Panc1 (cell line): Measurements from ENCODE around the gene ZFP28. TPM values are rescaled to one million over a fixed set of nuclear protein-coding genes. Genes with fewer than 3 reads are reported as not detected.

Experiments used
- ATAC-seq: fragments of 200-7000 bp; cut with Tn5 transposase; 2 replicates; pipeline ENCODE4 v1.9.1; 2020; ENCODE audit warnings: mild to moderate bottlenecking, moderate library complexity
- BruUV-seq: library from RNA; stranded (reverse); fragments of 400-500 nt; replicated peaks from 2 replicates; lab custom pipeline; 2021; lab: Mats Ljungman, UMichigan
- CTCF ChIA-PET: fragments of 300-600 bp; sonication (Branson Sonifier 250); formaldehyde crosslinking; loops from one replicate; lab custom pipeline; 2022; ENCODE audit warnings: antibody characterized with exemption; lab: Charles Lee
- POLR2A ChIA-PET: fragments of 300-600 bp; sonication (Branson Sonifier 250); formaldehyde crosslinking; loops from one replicate; lab custom pipeline; 2022; ENCODE audit warnings: antibody characterized with exemption; lab: Charles Lee
- DNase-seq: peaks from one replicate; pipeline ENCODE4 v3.0.0-alpha.2; 2010; ENCODE audit warnings: low read depth, low spot score
- H3K27ac ChIP-seq: 2 replicates; pipeline ENCODE4 v1.5.1; 2011; ENCODE audit warnings: mild to moderate bottlenecking, low read length, inconsistent platforms
- H3K27me3 ChIP-seq: fragments of 200-500 bp; sonication (Bioruptor generic); 2 replicates; pipeline ENCODE4 v1.6.0; 2014; ENCODE audit warnings: low read length, inconsistent platforms; ENCODE audit not compliant: control insufficient read depth, insufficient read depth
- H3K36me3 ChIP-seq: fragments of 200-500 bp; sonication (Bioruptor generic); 2 replicates; pipeline ENCODE4 v1.5.1; 2014; ENCODE audit warnings: inconsistent platforms, mild to moderate bottlenecking, low read length, moderate library complexity; ENCODE audit not compliant: control insufficient read depth, insufficient read depth
- H3K4me1 ChIP-seq: 2 replicates; pipeline ENCODE4 v1.5.1; 2011; ENCODE audit warnings: inconsistent platforms, mild to moderate bottlenecking, low read length, moderate library complexity; ENCODE audit not compliant: control insufficient read depth, insufficient read depth
- H3K4me3 ChIP-seq, 2 experiments: 2 replicates each; pipeline ENCODE4 v1.5.1; 2011 to 2012; ENCODE audit warnings: low read depth in 2 of 2, low read length in 2 of 2, mild to moderate bottlenecking in 2 of 2, inconsistent platforms in 1 of 2, moderate library complexity in 1 of 2
- H3K9me3 ChIP-seq: fragments of 200-500 bp; sonication (Bioruptor generic); 2 replicates; pipeline ENCODE4 v1.5.1; 2014; ENCODE audit warnings: low read depth, mild to moderate bottlenecking, inconsistent platforms, low read length, moderate library complexity; ENCODE audit not compliant: control insufficient read depth, insufficient read depth
- POLR2AphosphoS5 ChIP-seq: IDR thresholded peaks from 2 replicates; pipeline ENCODE4 v1.6.1; 2012; ENCODE audit warnings: mild to moderate bottlenecking, low read depth, low read length, moderate library complexity
- SIN3A ChIP-seq: IDR thresholded peaks from 2 replicates; pipeline ENCODE4 v1.6.1; 2012; ENCODE audit warnings: low read depth, mild to moderate bottlenecking, low read length, moderate library complexity, borderline replicate concordance; ENCODE audit not compliant: insufficient read depth
- TCF7L2 ChIP-seq: IDR thresholded peaks from 2 replicates; pipeline ENCODE4 v1.6.1; 2011; ENCODE audit warnings: mild to moderate bottlenecking, low read depth, low read length, inconsistent platforms
- in situ Hi-C: cut with HindIII; loops from 2 replicates; pipeline ENCODE4 v1.10.0; 2016; ENCODE audit warnings: low sequenced_read_pairs, low pct_unique_long_range_greater_than_20kb
- intact Hi-C: fragments of 100-400 bp; cut with micrococcal nuclease; formaldehyde crosslinking; loops from one replicate; pipeline ENCODE4 v1.10.0; 2022; ENCODE audit not compliant: unreplicated experiment
- total RNA-seq: library from RNA; stranded (reverse); gene quantifications from one replicate; pipeline ENCODE4 v1.2.1, GENCODE V29; 2021; ENCODE audit not compliant: unreplicated experiment
- TF ChIP-seq, protein P1 (sequence below), 2 experiments: IDR thresholded peaks; 2 replicates each; pipeline ENCODE4 v1.6.1; 2011 to 2012; ENCODE audit warnings: low read depth in 2 of 2, control low read depth in 1 of 2, low read length in 1 of 2, mild to moderate bottlenecking in 1 of 2, moderate library complexity in 1 of 2; ENCODE audit not compliant: insufficient read depth in 1 of 2
- TF ChIP-seq, protein P2 (sequence below): fragments of 450-650 bp; IDR thresholded peaks from 2 replicates; pipeline ENCODE4 v1.5.1; 2017; ENCODE audit warnings: mild to moderate bottlenecking

Gene ZFP28
- total RNA-seq, 1 experiment from 2014 or later: not detected

DNA sequence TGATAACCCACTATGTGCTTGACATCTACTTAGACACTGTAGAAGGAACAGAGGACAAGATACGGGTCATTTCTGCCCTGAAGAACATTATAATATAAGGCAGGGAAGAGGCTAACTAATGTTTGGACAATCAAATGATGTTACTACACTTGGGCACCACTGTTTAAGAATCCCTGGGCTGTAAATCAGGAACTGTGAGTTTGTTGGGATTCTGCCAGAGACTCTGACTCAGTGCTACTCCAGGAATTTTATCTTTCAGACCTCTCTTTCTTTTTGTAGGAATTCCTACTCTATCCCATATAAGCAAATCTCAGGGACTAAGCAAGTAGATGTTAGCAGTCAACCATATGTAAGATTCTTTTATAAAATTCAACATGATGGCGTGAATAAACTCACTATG is 34.2 kb upstream of the ZFP28 start:
- H3K9me3 ChIP-seq: peaks cover 32% of the 10 kb centered on the region
- no TSS peak for BruUV-seq
- intact Hi-C loops: no loop called here
- POLR2A ChIA-PET: interaction anchor here (0.6 kb wide), 1 partner anchor 1587 kb away, joined by 8 read pairs; no protein-coding TSS in a partner anchor
- no peak overlapping the region for H3K27ac ChIP-seq
- H3K4me3 ChIP-seq: no peak overlapping the region
- DNase-seq (no peak), ATAC-seq (no peak)
- CTCF ChIA-PET: no interaction called here
- in situ Hi-C loops: no loop called here
- H3K27me3 ChIP-seq: no peaks in the 10 kb centered on the region
- TF ChIP-seq, protein P1, sequence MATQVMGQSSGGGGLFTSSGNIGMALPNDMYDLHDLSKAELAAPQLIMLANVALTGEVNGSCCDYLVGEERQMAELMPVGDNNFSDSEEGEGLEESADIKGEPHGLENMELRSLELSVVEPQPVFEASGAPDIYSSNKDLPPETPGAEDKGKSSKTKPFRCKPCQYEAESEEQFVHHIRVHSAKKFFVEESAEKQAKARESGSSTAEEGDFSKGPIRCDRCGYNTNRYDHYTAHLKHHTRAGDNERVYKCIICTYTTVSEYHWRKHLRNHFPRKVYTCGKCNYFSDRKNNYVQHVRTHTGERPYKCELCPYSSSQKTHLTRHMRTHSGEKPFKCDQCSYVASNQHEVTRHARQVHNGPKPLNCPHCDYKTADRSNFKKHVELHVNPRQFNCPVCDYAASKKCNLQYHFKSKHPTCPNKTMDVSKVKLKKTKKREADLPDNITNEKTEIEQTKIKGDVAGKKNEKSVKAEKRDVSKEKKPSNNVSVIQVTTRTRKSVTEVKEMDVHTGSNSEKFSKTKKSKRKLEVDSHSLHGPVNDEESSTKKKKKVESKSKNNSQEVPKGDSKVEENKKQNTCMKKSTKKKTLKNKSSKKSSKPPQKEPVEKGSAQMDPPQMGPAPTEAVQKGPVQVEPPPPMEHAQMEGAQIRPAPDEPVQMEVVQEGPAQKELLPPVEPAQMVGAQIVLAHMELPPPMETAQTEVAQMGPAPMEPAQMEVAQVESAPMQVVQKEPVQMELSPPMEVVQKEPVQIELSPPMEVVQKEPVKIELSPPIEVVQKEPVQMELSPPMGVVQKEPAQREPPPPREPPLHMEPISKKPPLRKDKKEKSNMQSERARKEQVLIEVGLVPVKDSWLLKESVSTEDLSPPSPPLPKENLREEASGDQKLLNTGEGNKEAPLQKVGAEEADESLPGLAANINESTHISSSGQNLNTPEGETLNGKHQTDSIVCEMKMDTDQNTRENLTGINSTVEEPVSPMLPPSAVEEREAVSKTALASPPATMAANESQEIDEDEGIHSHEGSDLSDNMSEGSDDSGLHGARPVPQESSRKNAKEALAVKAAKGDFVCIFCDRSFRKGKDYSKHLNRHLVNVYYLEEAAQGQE (IDR thresholded peaks at IDR 0.05; ENCODE audit: insufficient read depth in 1 of 2, low read depth in 2 of 2, low read length in 1 of 2): no peak
- TF ChIP-seq POLR2AphosphoS5 (no peak), SIN3A (no peak), TCF7L2 (no peak)
- TF ChIP-seq, protein P2, sequence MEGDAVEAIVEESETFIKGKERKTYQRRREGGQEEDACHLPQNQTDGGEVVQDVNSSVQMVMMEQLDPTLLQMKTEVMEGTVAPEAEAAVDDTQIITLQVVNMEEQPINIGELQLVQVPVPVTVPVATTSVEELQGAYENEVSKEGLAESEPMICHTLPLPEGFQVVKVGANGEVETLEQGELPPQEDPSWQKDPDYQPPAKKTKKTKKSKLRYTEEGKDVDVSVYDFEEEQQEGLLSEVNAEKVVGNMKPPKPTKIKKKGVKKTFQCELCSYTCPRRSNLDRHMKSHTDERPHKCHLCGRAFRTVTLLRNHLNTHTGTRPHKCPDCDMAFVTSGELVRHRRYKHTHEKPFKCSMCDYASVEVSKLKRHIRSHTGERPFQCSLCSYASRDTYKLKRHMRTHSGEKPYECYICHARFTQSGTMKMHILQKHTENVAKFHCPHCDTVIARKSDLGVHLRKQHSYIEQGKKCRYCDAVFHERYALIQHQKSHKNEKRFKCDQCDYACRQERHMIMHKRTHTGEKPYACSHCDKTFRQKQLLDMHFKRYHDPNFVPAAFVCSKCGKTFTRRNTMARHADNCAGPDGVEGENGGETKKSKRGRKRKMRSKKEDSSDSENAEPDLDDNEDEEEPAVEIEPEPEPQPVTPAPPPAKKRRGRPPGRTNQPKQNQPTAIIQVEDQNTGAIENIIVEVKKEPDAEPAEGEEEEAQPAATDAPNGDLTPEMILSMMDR: no peak
- no peaks in the 10 kb centered on the region for H3K36me3 ChIP-seq
- no peaks in the 10 kb centered on the region for H3K4me1 ChIP-seq

DNA sequence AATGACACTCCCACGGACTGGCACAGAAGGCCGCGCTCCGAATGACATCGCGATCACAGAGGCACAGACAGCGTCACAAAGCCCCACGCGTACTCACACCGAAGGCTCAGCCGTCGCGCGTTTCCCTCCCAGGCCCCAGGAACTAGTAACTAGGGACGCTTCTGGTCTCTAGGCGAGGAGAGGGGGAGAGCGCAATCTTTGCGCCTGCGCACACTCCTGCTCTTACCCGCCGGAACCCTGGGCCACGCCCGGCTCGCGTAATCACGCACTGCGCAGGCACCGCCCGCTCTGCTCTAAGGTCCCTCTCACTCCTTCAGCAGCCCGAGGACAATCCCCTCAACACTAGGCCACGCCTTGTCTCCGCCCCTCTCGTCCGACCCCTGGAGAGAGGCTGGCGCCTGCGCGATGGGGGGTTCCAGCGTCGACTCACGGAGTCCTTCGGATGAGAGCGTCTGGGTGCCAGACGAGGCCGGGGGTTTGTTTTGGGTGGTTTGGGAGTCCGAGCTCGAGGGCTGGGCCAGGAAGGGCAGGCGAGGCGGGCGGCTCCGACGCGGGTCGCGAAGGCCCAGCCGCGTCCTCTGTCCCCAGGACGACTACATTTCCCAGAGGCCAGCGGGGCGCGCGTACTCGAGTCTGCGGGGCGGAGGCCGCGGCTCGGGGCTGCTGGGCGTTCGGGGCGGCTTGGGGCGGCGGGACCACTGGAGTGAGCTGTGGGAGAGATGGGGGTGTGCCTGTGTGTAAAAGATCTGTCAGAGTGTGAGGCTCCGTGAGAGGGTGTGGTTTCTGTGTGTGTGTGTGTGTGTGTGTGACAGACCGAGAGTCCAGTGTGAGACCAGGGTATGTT is 31.1 kb upstream of the ZFP28 start, which contains the start of gene ZNF471:
Gene ZNF471, plus strand, starts transcription at position 410 of the 844 bp plus-strand sequence. CDS start 3,717 bp downstream, outside the sequence.
- no TSS peak for BruUV-seq
- H3K27ac ChIP-seq: no peak within 1 kb of the TSS
- peaks cover 36% of the 10 kb centered on the region for H3K9me3 ChIP-seq
- in situ Hi-C loops (no loop called here), intact Hi-C loops (no loop called here)
- H3K4me1 ChIP-seq: no peaks in the 10 kb centered on the region
- TF ChIP-seq, protein P2: no peak
- no peak for TF ChIP-seq SIN3A
- TF ChIP-seq, protein P1 (IDR thresholded peaks at IDR 0.05; ENCODE audit: insufficient read depth in 1 of 2, low read depth in 2 of 2, low read length in 1 of 2): no peak
- TF ChIP-seq TCF7L2: no peak
- TF ChIP-seq POLR2AphosphoS5: no peak
- CTCF ChIA-PET: no interaction called here
- POLR2A ChIA-PET: no interaction called here
- no peaks in the 10 kb centered on the region for H3K36me3 ChIP-seq
- DNase-seq (no peak), ATAC-seq (no peak)
- H3K27me3 ChIP-seq: no peaks in the 10 kb centered on the region
- peak within 1 kb of the TSS in 1 of 2 experiments; percentile 8; a peak in 1 of 4 replicates for H3K4me3 ChIP-seq
